IMR-90 (cell line): ENCODE results near the gene ATRNL1. TPM values are rescaled to one million over a fixed set of nuclear protein-coding genes. Genes with fewer than 3 reads are reported as not detected.

Source experiments
- ATAC-seq: fragments of 200-7000 bp; cut with Tn5 transposase; 2 replicates; pipeline ENCODE4 v1.9.1; 2020; ENCODE audit warnings: low read depth, mild to moderate bottlenecking, moderate library complexity
- BruUV-seq: library from RNA; stranded (reverse); fragments of 400-500 nt; replicated peaks from 2 replicates; lab custom pipeline; 2021; lab: Mats Ljungman, UMichigan
- CTCF ChIA-PET: fragments of 300-600 bp; formaldehyde crosslinking; extraction: SDS; loops from one replicate; lab custom pipeline; 2021; ENCODE audit warnings: antibody characterized with exemption; lab: Yijun Ruan, JAX
- POLR2A ChIA-PET: fragments of 300-600 bp; sonication (Branson Sonifier 250); formaldehyde crosslinking; loops from one replicate; lab custom pipeline; 2022; ENCODE audit warnings: antibody characterized with exemption; ENCODE audit not compliant: unreplicated experiment; lab: Charles Lee
- DNase-seq: peaks from one replicate; pipeline ENCODE4 v3.0.0; 2013
- H2AFZ ChIP-seq: replicated peaks from 2 replicates; pipeline ENCODE3; 2013; ENCODE audit warnings: low read length, mild to moderate bottlenecking; ENCODE audit not compliant: poor library complexity
- H2AK5ac ChIP-seq: 2 replicates; pipeline ENCODE4 v1.6.1; 2013; ENCODE audit warnings: low read depth, low read length, inconsistent platforms
- H2AK9ac ChIP-seq: replicated peaks from 2 replicates; pipeline ENCODE3; 2013; ENCODE audit warnings: mild to moderate bottlenecking, low read depth, low read length, moderate library complexity; ENCODE audit not compliant: poor library complexity
- H2BK120ac ChIP-seq: 2 replicates; pipeline ENCODE4 v1.6.1; 2013; ENCODE audit warnings: low read depth, low read length, inconsistent platforms
- H2BK15ac ChIP-seq: 3 replicates; pipeline ENCODE4 v1.6.1; 2013; ENCODE audit warnings: low read depth, low read length, inconsistent platforms
- H2BK20ac ChIP-seq: 2 replicates; pipeline ENCODE4 v1.6.1; 2013; ENCODE audit warnings: low read depth, mild to moderate bottlenecking, inconsistent platforms, low read length, moderate library complexity
- H2BK5ac ChIP-seq: 2 replicates; pipeline ENCODE4 v1.6.1; 2013; ENCODE audit warnings: mild to moderate bottlenecking, low read depth, low read length, inconsistent platforms; ENCODE audit not compliant: poor library complexity, severe bottlenecking
- H3K14ac ChIP-seq: replicated peaks from 2 replicates; pipeline ENCODE4 v1.6.1; 2013; ENCODE audit warnings: low read depth, low read length, inconsistent platforms
- H3K18ac ChIP-seq: 2 replicates; pipeline ENCODE4 v1.6.1; 2013; ENCODE audit warnings: low read depth, low read length, control low read depth
- H3K23ac ChIP-seq: 2 replicates; pipeline ENCODE4 v1.6.1; 2013; ENCODE audit warnings: low read depth, low read length, inconsistent platforms
- H3K27ac ChIP-seq: 2 replicates; pipeline ENCODE4 v1.5.1; 2013; ENCODE audit warnings: mild to moderate bottlenecking, control low read depth, low read length; ENCODE audit not compliant: insufficient read depth
- H3K27me3 ChIP-seq: 2 replicates; pipeline ENCODE4 v1.6.1; 2013; ENCODE audit warnings: low read length; ENCODE audit not compliant: control insufficient read depth, insufficient read depth
- H3K36me3 ChIP-seq: 2 replicates; pipeline ENCODE4 v1.6.1; 2013; ENCODE audit warnings: low read length, mixed read lengths; ENCODE audit not compliant: control insufficient read depth, insufficient read depth
- H3K4ac ChIP-seq: 2 replicates; pipeline ENCODE4 v1.6.1; 2013; ENCODE audit warnings: low read depth, low read length, inconsistent platforms
- H3K4me1 ChIP-seq: 2 replicates; pipeline ENCODE4 v1.6.1; 2013; ENCODE audit warnings: low read length, mixed read lengths; ENCODE audit not compliant: control insufficient read depth, insufficient read depth
- H3K4me2 ChIP-seq: 2 replicates; pipeline ENCODE4 v1.6.1; 2013; ENCODE audit warnings: low read depth, mild to moderate bottlenecking, control low read depth, low read length, moderate library complexity
- H3K4me3 ChIP-seq: 2 replicates; pipeline ENCODE4 v1.5.1; 2013; ENCODE audit warnings: low read depth, mild to moderate bottlenecking, control low read depth, low read length, moderate library complexity; ENCODE audit not compliant: insufficient read depth
- H3K56ac ChIP-seq: 2 replicates; pipeline ENCODE4 v1.6.1; 2013; ENCODE audit warnings: low read length, inconsistent platforms; ENCODE audit not compliant: insufficient read depth; ENCODE audit errors: extremely low read depth
- H3K79me1 ChIP-seq, 2 experiments: 2 replicates each; pipeline ENCODE4 v1.6.1; 2013; ENCODE audit warnings: low read length in 2 of 2, inconsistent platforms in 1 of 2, low read depth in 1 of 2
- H3K9ac ChIP-seq: 2 replicates; pipeline ENCODE4 v1.6.1; 2013; ENCODE audit warnings: low read depth, low read length, control low read depth
- H3K9me1 ChIP-seq: 2 replicates; pipeline ENCODE4 v1.6.1; 2013; ENCODE audit warnings: low read length, inconsistent platforms; ENCODE audit not compliant: insufficient read depth
- H3K9me3 ChIP-seq: 2 replicates; pipeline ENCODE4 v1.6.1; 2013; ENCODE audit warnings: low read length; ENCODE audit not compliant: control insufficient read depth, insufficient read depth
- H4K20me1 ChIP-seq: 2 replicates; pipeline ENCODE4 v1.6.1; 2013; ENCODE audit warnings: low read length, inconsistent platforms; ENCODE audit not compliant: insufficient read depth
- H4K5ac ChIP-seq: 2 replicates; pipeline ENCODE4 v1.6.1; 2013; ENCODE audit warnings: mild to moderate bottlenecking, low read depth, low read length, control low read depth
- H4K8ac ChIP-seq, 2 experiments: 2 replicates each; pipeline ENCODE4 v1.6.1; 2013; ENCODE audit warnings: low read depth in 2 of 2, low read length in 2 of 2, control low read depth in 1 of 2, inconsistent platforms in 1 of 2
- H4K91ac ChIP-seq: 2 replicates; pipeline ENCODE4 v1.6.1; 2013; ENCODE audit warnings: low read depth, low read length, inconsistent platforms; ENCODE audit not compliant: insufficient read depth
- BHLHE40 ChIP-seq: fragments of 150-350 bp; IDR thresholded peaks from 2 replicates; pipeline ENCODE4 v1.6.1; 2016; ENCODE audit warnings: mild to moderate bottlenecking, low read depth, low read length
- CEBPB ChIP-seq: IDR thresholded peaks from 2 replicates; pipeline ENCODE4 v1.6.1; 2012; ENCODE audit warnings: low read depth, low read length, improper control_type of control experiment
- CHD1 ChIP-seq: IDR thresholded peaks from 2 replicates; pipeline ENCODE4 v1.6.1; 2012; ENCODE audit warnings: low read depth, low read length, improper control_type of control experiment
- CTCF ChIP-seq: conservative IDR thresholded peaks from 2 replicates; pipeline ENCODE4 v1.5.1; 2012; ENCODE audit warnings: mild to moderate bottlenecking, low read depth, low read length, improper control_type of control experiment
- ELK1 ChIP-seq: fragments of 150-350 bp; IDR thresholded peaks from 2 replicates; pipeline ENCODE4 v1.6.1; 2016; ENCODE audit warnings: low read depth, mild to moderate bottlenecking, low read length, moderate library complexity, borderline replicate concordance
- FOS ChIP-seq: fragments of 150-350 bp; IDR thresholded peaks from 2 replicates; pipeline ENCODE4 v1.6.1; 2016; ENCODE audit warnings: low read depth, low read length
- MAFK ChIP-seq: IDR thresholded peaks from 2 replicates; pipeline ENCODE4 v1.6.1; 2012; ENCODE audit warnings: low read depth, low read length, improper control_type of control experiment
- MAZ ChIP-seq: IDR thresholded peaks from 2 replicates; pipeline ENCODE4 v1.6.1; 2012; ENCODE audit warnings: low read depth, mild to moderate bottlenecking, low read length, improper control_type of control experiment, moderate library complexity, borderline replicate concordance
- MXI1 ChIP-seq: IDR thresholded peaks from 2 replicates; pipeline ENCODE4 v1.6.1; 2012; ENCODE audit warnings: low read depth, mild to moderate bottlenecking, low read length, moderate library complexity, borderline replicate concordance
- NFE2L2 ChIP-seq: fragments of 150-350 bp; IDR thresholded peaks from 2 replicates; pipeline ENCODE4 v1.6.1; 2016; ENCODE audit warnings: low read depth, mild to moderate bottlenecking, low read length
- POLR2A ChIP-seq: IDR thresholded peaks from 2 replicates; pipeline ENCODE4 v1.6.1; 2012; ENCODE audit warnings: mild to moderate bottlenecking, low read depth, low read length
- RAD21 ChIP-seq: IDR thresholded peaks from 2 replicates; pipeline ENCODE4 v1.6.1; 2012; ENCODE audit warnings: low read length, improper control_type of control experiment
- RCOR1 ChIP-seq: IDR thresholded peaks from 2 replicates; pipeline ENCODE4 v1.6.1; 2012; ENCODE audit warnings: mild to moderate bottlenecking, low read length, improper control_type of control experiment; ENCODE audit not compliant: insufficient replicate concordance
- RFX5 ChIP-seq: IDR thresholded peaks from 2 replicates; pipeline ENCODE4 v1.8.0; 2012; ENCODE audit warnings: low read depth, mild to moderate bottlenecking, low read length, moderate library complexity
- SMC3 ChIP-seq: fragments of 150-350 bp; IDR thresholded peaks from 2 replicates; pipeline ENCODE4 v1.6.1; 2016; ENCODE audit warnings: low read depth, mild to moderate bottlenecking, antibody characterized with exemption, low read length, moderate library complexity
- USF2 ChIP-seq: fragments of 150-350 bp; IDR thresholded peaks from 2 replicates; pipeline ENCODE4 v1.6.1; 2017; ENCODE audit warnings: mild to moderate bottlenecking, antibody characterized with exemption, low read length, low read depth
- WGBS, 2 experiments: methylation state at CpG; one replicate each; pipeline versions ENCODE4 v1.1.5 to v1.1.7; 2013; ENCODE audit warnings: missing lambda C conversion rate in 2 of 2; ENCODE audit not compliant: insufficient read length in 1 of 2; ENCODE audit errors: extremely low coverage in 2 of 2; 5-methylcytosine and 5-hydroxymethylcytosine counted together
- dilution Hi-C: fragments of 300-500 bp; cut with HindIII; formaldehyde crosslinking; loops from one replicate; pipeline ENCODE4 v1.14.3; 2018; ENCODE audit warnings: low sequenced_read_pairs; ENCODE audit not compliant: unreplicated experiment
- in situ Hi-C: fragments of 300-500 bp; cut with MboI; formaldehyde crosslinking; loops from 3 replicates; pipeline ENCODE4 v1.14.3; 2019; ENCODE audit warnings: low sequenced_read_pairs, inconsistent platforms, mixed read lengths
- intact Hi-C: fragments of 100-400 bp; cut with micrococcal nuclease; formaldehyde crosslinking; loops from 2 replicates; pipeline ENCODE4 v1.10.0; 2022
- polyA plus RNA-seq, 3 experiments: library from polyadenylated mRNA; depleted of rRNA; stranded (reverse); fragments of >200 nt; gene quantifications; 2 replicates each; pipeline ENCODE4 v1.2.3, GENCODE V29; 2012; ENCODE audit warnings: low replicate concordance in 1 of 3
- total RNA-seq: library from RNA; depleted of rRNA; stranded (reverse); fragments of >200 nt; gene quantifications from 2 replicates; pipeline ENCODE4 v1.2.3, GENCODE V29; 2012

The ATRNL1 gene
- total and polyA plus RNA-seq, 2 of the 4 experiments (the other 2 are of a cell fraction) = 0.18 to 0.19 TPM

DNA sequence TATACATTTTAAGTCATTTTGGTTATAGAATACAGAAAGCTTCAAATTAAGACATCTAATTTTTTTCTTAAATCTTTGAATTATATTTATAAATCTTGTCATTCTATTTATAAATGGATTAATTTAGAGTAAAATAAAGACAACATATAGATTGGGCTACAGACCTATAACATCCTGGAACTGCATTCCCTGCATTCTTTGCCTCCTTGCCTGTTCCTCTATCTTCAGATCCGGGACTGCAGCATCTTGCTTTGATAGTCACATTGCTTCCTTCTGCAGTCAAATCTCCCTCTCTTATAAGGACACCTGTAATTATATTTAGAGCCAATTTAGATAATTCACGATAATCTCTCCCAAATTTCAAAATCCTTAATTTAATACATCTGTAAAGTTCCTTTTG is 64.2 kb downstream of the ATRNL1 start:
- in situ Hi-C loops (no loop called here), intact Hi-C loops (no loop called here), dilution Hi-C loops (no loop called here)
- no peak overlapping the region for H4K5ac ChIP-seq
- CTCF ChIA-PET = interaction anchor here (1.3 kb wide), 1 partner anchor 15 kb away, joined by 5 read pairs; no protein-coding TSS in a partner anchor
- no peak overlapping the region for H3K27ac ChIP-seq
- H3K9me1 ChIP-seq = no peaks in the 10 kb centered on the region
- H3K9me3 ChIP-seq = no peaks in the 10 kb centered on the region
- no peak overlapping the region for H2BK20ac ChIP-seq
- ATAC-seq = no peak
- H3K27me3 ChIP-seq = no peaks in the 10 kb centered on the region
- H2AK9ac ChIP-seq = no peak overlapping the region
- no peak overlapping the region for H3K9ac ChIP-seq
- no peak overlapping the region for H3K4me3 ChIP-seq
- H2AK5ac ChIP-seq = no peak overlapping the region
- H3K4me1 ChIP-seq = no peaks in the 10 kb centered on the region
- no peak overlapping the region for H2BK120ac ChIP-seq
- H2BK15ac ChIP-seq = no peak overlapping the region
- TF ChIP-seq CHD1 = no peak
- TF ChIP-seq SMC3 = no peak
- TF ChIP-seq BHLHE40 = no peak
- TF ChIP-seq MAZ = no peak
- TF ChIP-seq CTCF = no peak
- TF ChIP-seq RFX5 = no peak
- TF ChIP-seq MXI1 = no peak
- no peak for TF ChIP-seq POLR2A
- TF ChIP-seq RAD21 = no peak
- TF ChIP-seq MAFK = no peak
- no peak for TF ChIP-seq ELK1
- no peak for TF ChIP-seq USF2
- TF ChIP-seq FOS = no peak
- no peak for TF ChIP-seq CEBPB
- no peak for TF ChIP-seq RCOR1
- no peak for TF ChIP-seq NFE2L2
- no peaks in the 10 kb centered on the region for H3K36me3 ChIP-seq
- H3K56ac ChIP-seq = no peak overlapping the region
- DNase-seq = no peak
- no TSS peak for BruUV-seq
- POLR2A ChIA-PET = no interaction called here
- no peak overlapping the region for H4K91ac ChIP-seq
- H3K4me2 ChIP-seq = no peak overlapping the region
- no peak overlapping the region for H2AFZ ChIP-seq
- H3K4ac ChIP-seq = no peak overlapping the region
- H3K23ac ChIP-seq = no peak overlapping the region
- WGBS, 2 experiments = no CpG with 5 or more reads among the region's 2 CpGs
- H3K79me1 ChIP-seq = no peaks in the 10 kb centered on the region
- H2BK5ac ChIP-seq = no peak overlapping the region
- no peak overlapping the region for H3K14ac ChIP-seq
- H3K18ac ChIP-seq = no peak overlapping the region
- no peaks in the 10 kb centered on the region for H4K20me1 ChIP-seq
- H4K8ac ChIP-seq = no peak overlapping the region
